OCI-LY7 (cell line): Measurements from ENCODE around the gene SCN1A. TPM values are rescaled to one million over a fixed set of nuclear protein-coding genes. Genes with fewer than 3 reads are reported as not detected.

Source experiments
- BruUV-seq: library from RNA; stranded (reverse); fragments of 400-500 nt; replicated peaks from 2 replicates; lab custom pipeline; 2021; lab: Mats Ljungman, UMichigan
- CTCF ChIA-PET: fragments of 300-600 bp; sonication (Branson Sonifier 250); formaldehyde crosslinking; loops from one replicate; lab custom pipeline; 2022; ENCODE audit warnings: antibody characterized with exemption; ENCODE audit not compliant: unreplicated experiment; lab: Charles Lee
- POLR2A ChIA-PET: fragments of 300-600 bp; sonication (Branson Sonifier 250); formaldehyde crosslinking; loops from one replicate; lab custom pipeline; 2022; ENCODE audit warnings: antibody characterized with exemption; lab: Charles Lee
- DNase-seq: peaks from one replicate; pipeline ENCODE4 v3.0.0-alpha.2; 2015; ENCODE audit warnings: low spot score
- H2AFZ ChIP-seq: fragments of 200-600 bp; sonication (generic), shearing (Covaris generic); 2 replicates; pipeline ENCODE4 v1.6.1; 2014; ENCODE audit warnings: mild to moderate bottlenecking, antibody characterized with exemption, low read length, moderate library complexity
- H3K27ac ChIP-seq: fragments of 200-600 bp; sonication (generic); 2 replicates; pipeline ENCODE4 v1.5.1; 2014; ENCODE audit warnings: mixed run types, low read depth, mild to moderate bottlenecking, moderate library complexity, low read length, inconsistent platforms; ENCODE audit not compliant: poor library complexity, severe bottlenecking
- H3K36me3 ChIP-seq: fragments of 200-600 bp; sonication (generic); 2 replicates; pipeline ENCODE4 v1.6.1; 2014; ENCODE audit warnings: mild to moderate bottlenecking, antibody characterized with exemption, low read length, moderate library complexity, mixed read lengths; ENCODE audit not compliant: insufficient read depth
- H3K4me1 ChIP-seq: fragments of 200-600 bp; sonication (generic); 2 replicates; pipeline ENCODE4 v1.5.1; 2014; ENCODE audit warnings: mild to moderate bottlenecking, low read length; ENCODE audit not compliant: insufficient read depth, poor library complexity, severe bottlenecking
- H3K4me2 ChIP-seq: fragments of 200-600 bp; sonication (generic); 2 replicates; pipeline ENCODE4 v1.6.1; 2014; ENCODE audit warnings: mild to moderate bottlenecking, low read length
- H3K4me3 ChIP-seq: fragments of 200-600 bp; sonication (generic); 2 replicates; pipeline ENCODE4 v1.5.1; 2014; ENCODE audit warnings: mild to moderate bottlenecking, low read depth, low read length; ENCODE audit not compliant: poor library complexity, severe bottlenecking
- H3K79me2 ChIP-seq: fragments of 200-600 bp; sonication (generic); 2 replicates; pipeline ENCODE4 v1.6.1; 2016; ENCODE audit warnings: low read depth, mild to moderate bottlenecking, low read length, moderate library complexity, mixed read lengths; ENCODE audit not compliant: insufficient read depth
- H3K9me2 ChIP-seq: fragments of 200-600 bp; sonication (generic); 2 replicates; pipeline ENCODE4 v1.6.1; 2016; ENCODE audit warnings: mild to moderate bottlenecking, low read length, mixed read lengths; ENCODE audit not compliant: insufficient read depth
- H3K9me3 ChIP-seq: fragments of 200-600 bp; sonication (generic); 2 replicates; pipeline ENCODE4 v1.6.1; 2014; ENCODE audit warnings: mild to moderate bottlenecking, mixed run types, low read length, mixed read lengths
- H4K20me1 ChIP-seq: fragments of 200-600 bp; sonication (generic); 2 replicates; pipeline ENCODE4 v1.6.1; 2014; ENCODE audit warnings: mild to moderate bottlenecking, antibody characterized with exemption, low read length, moderate library complexity, mixed read lengths; ENCODE audit not compliant: insufficient read depth
- CTCF ChIP-seq: fragments of 200-600 bp; sonication (generic); conservative IDR thresholded peaks from 2 replicates; pipeline ENCODE4 v1.5.1; 2014; ENCODE audit warnings: mild to moderate bottlenecking, antibody characterized with exemption, low read length, moderate library complexity, mixed read lengths
- EZH2phosphoT487 ChIP-seq: fragments of 200-600 bp; sonication (generic); IDR thresholded peaks from 2 replicates; pipeline ENCODE4 v1.6.1; 2018; ENCODE audit warnings: low read depth, borderline replicate concordance, mild to moderate bottlenecking, mixed run types, antibody characterized with exemption, low read length, moderate library complexity, mixed read lengths
- intact Hi-C: fragments of 100-400 bp; cut with micrococcal nuclease; formaldehyde crosslinking; loops from one replicate; pipeline ENCODE4 v1.10.0; 2022; ENCODE audit not compliant: unreplicated experiment
- total RNA-seq, 2 experiments: library from RNA; depleted of rRNA in 1 of 2; stranded (reverse); fragments of >200 nt in 1 of 2; shearing (Covaris generic) in 1 of 2; gene quantifications; 2 replicates each; pipeline ENCODE4 v1.2.3, GENCODE V29; 2014 to 2022

The SCN1A gene
- total RNA-seq, 2 experiments from 2014 or later, result not detected

GRCh38 chr2:166133653-166134052 is 5.8 kb upstream of the SCN1A start:
- DNase-seq, result no peak
- Histone ChIP-seq H3K4me3 (no peak overlapping the region), H2AFZ (no peak overlapping the region), H3K79me2 (no peaks in the 10 kb centered on the region), H3K27ac (no peak overlapping the region), H4K20me1 (no peaks in the 10 kb centered on the region), H3K9me3 (no peaks in the 10 kb centered on the region), H3K9me2 (no peaks in the 10 kb centered on the region), H3K4me1 (no peaks in the 10 kb centered on the region), H3K4me2 (no peak overlapping the region), H3K36me3 (no peaks in the 10 kb centered on the region)
- ChIA-PET CTCF (no interaction called here), POLR2A (no interaction called here)
- intact Hi-C loops, result no loop called here
- BruUV-seq, result no TSS peak
- TF ChIP-seq EZH2phosphoT487, result no peak
- no peak for TF ChIP-seq CTCF

- Histone ChIP-seq H3K79me2 (no peaks in the 10 kb centered on the region), H3K9me3 (no peaks in the 10 kb centered on the region), H3K27ac (no peak overlapping the region), H3K4me2 (no peak overlapping the region), H3K4me1 (no peaks in the 10 kb centered on the region), H3K9me2 (no peaks in the 10 kb centered on the region), H4K20me1 (no peaks in the 10 kb centered on the region), H2AFZ (no peak overlapping the region), H3K4me3 (no peak overlapping the region), H3K36me3 (no peaks in the 10 kb centered on the region)
- no peak for DNase-seq
- intact Hi-C loops, result loop anchor here (1.0 to 2.0 kb wide), 2 partner anchors 71 to 174 kb away; no protein-coding TSS in a partner anchor
- no peak for TF ChIP-seq EZH2phosphoT487
- TF ChIP-seq CTCF, result no peak
- ChIA-PET POLR2A (interaction anchor here (0.7 to 1.2 kb wide), 3 partner anchors 15 to 1043 kb away, joined by 3 to 5 read pairs (median 4); no protein-coding TSS in a partner anchor), CTCF (no interaction called here)
- BruUV-seq, result no TSS peak
These were observed 311 bp upstream of the SCN1A start for GRCh38 chr2:166128156-166128505.

GRCh38 chr2:166126007-166126639 is 1.7 kb downstream of the SCN1A start:
- DNase-seq, result no peak
- no peak overlapping the region for H3K4me3 ChIP-seq
- H3K9me2 ChIP-seq, result no peaks in the 10 kb centered on the region
- H3K27ac ChIP-seq, result no peak overlapping the region
- BruUV-seq, result no TSS peak
- H2AFZ ChIP-seq, result no peak overlapping the region
- H3K9me3 ChIP-seq, result no peaks in the 10 kb centered on the region
- H3K79me2 ChIP-seq, result no peaks in the 10 kb centered on the region
- H3K4me2 ChIP-seq, result no peak overlapping the region
- no peaks in the 10 kb centered on the region for H3K4me1 ChIP-seq
- no peaks in the 10 kb centered on the region for H3K36me3 ChIP-seq
- CTCF ChIA-PET, result no interaction called here
- POLR2A ChIA-PET, result interaction anchor here (0.8 kb wide), 1 partner anchor 218 kb away, joined by 3 read pairs; no protein-coding TSS in a partner anchor
- TF ChIP-seq CTCF (no peak), EZH2phosphoT487 (no peak)
- H4K20me1 ChIP-seq, result no peaks in the 10 kb centered on the region
- intact Hi-C loops, result no loop called here
